ENCODE data around the gene CACNA2D1. TPM values are rescaled to one million over a fixed set of nuclear protein-coding genes. Genes with fewer than 3 reads are reported as not detected.

The CACNA2D1 gene
- total RNA-seq, 3 donors from 2014 or later (not counting 1 experiment from before 2014, with no cell fraction given): not detected

DNA sequence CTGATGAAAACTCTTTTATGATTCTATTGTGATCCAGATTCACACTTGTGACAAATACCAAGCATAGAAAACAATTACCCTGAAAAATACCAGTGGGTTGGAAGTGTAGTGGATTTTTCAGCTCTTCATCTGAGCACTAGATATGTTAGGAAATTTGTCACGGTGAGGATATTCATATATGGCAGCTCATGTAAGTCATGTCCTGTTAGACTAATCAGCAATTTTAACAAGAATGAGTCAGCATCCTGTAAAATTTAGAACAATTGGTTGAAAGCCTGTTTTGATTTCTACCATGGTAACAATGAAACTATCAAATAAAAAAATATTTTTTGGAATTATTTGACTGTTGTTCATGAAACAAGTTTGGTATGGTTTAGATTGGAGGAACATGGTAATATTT, 334.3 kb downstream of the CACNA2D1 start:
- TF ChIP-seq, protein P1, sequence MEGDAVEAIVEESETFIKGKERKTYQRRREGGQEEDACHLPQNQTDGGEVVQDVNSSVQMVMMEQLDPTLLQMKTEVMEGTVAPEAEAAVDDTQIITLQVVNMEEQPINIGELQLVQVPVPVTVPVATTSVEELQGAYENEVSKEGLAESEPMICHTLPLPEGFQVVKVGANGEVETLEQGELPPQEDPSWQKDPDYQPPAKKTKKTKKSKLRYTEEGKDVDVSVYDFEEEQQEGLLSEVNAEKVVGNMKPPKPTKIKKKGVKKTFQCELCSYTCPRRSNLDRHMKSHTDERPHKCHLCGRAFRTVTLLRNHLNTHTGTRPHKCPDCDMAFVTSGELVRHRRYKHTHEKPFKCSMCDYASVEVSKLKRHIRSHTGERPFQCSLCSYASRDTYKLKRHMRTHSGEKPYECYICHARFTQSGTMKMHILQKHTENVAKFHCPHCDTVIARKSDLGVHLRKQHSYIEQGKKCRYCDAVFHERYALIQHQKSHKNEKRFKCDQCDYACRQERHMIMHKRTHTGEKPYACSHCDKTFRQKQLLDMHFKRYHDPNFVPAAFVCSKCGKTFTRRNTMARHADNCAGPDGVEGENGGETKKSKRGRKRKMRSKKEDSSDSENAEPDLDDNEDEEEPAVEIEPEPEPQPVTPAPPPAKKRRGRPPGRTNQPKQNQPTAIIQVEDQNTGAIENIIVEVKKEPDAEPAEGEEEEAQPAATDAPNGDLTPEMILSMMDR (IDR thresholded peaks at IDR 0.05): no peak
- Mint-ChIP-seq H3K4me1 (no peaks in the 10 kb centered on the region), H3K27me3 (ENCODE audit: low read depth in 2 of 2) (no peaks in the 10 kb centered on the region), H3K36me3 (no peaks in the 10 kb centered on the region), H3K4me3 (no peak overlapping the region), H3K9me3 (peaks cover 2 to 11% of the 10 kb centered on the region in 2 donors), H3K27ac (no peak overlapping the region)
- intact Hi-C loops (cut with micrococcal nuclease): no loop called here
- Histone ChIP-seq H3K4me3 (ENCODE audit: low read length) (no peak overlapping the region), H3K4me1 (ENCODE audit: control insufficient read depth, insufficient read depth, low read length) (no peaks in the 10 kb centered on the region), H3K27me3 (ENCODE audit: control insufficient read depth, insufficient read depth, low read length) (no peaks in the 10 kb centered on the region), H3K27ac (ENCODE audit: low read length) (no peak overlapping the region), H3K36me3 (ENCODE audit: control insufficient read depth, insufficient read depth, low read length) (no peaks in the 10 kb centered on the region), H3K9me3 (ENCODE audit: control insufficient read depth, insufficient read depth, low read length) (no peaks in the 10 kb centered on the region)
- DNase-seq (no peak), ATAC-seq (no peak)
- WGBS (ENCODE audit: insufficient coverage): 36% methylated on average over 1 of the region's 1 CpG

DNA sequence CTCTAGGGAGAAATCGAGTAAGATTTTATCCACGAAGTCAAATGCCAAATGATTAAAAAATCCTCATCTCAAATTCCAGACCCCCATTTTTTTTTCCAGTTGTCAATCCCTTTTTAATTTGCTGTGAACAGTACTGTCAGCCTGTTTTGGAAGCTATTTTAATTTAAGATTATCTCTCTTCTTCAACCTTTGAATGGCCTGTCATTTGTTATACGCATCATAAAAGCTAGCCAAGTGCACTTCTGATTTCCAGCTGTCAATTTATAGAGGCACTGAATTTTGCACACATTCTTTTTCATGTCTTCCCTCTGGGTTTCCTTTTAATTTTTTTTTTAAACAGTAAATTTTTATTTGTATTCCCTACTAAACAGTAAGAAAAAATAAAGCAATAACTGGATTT, 337.4 kb downstream of the CACNA2D1 start:
- DNase-seq (no peak), ATAC-seq (no peak)
- Histone ChIP-seq H3K36me3 (ENCODE audit: control insufficient read depth, insufficient read depth, low read length) (no peaks in the 10 kb centered on the region), H3K27ac (ENCODE audit: low read length) (no peak overlapping the region), H3K4me1 (ENCODE audit: control insufficient read depth, insufficient read depth, low read length) (no peaks in the 10 kb centered on the region), H3K9me3 (ENCODE audit: control insufficient read depth, insufficient read depth, low read length) (no peaks in the 10 kb centered on the region), H3K27me3 (ENCODE audit: control insufficient read depth, insufficient read depth, low read length) (no peaks in the 10 kb centered on the region), H3K4me3 (ENCODE audit: low read length) (no peak overlapping the region)
- no peaks in the 10 kb centered on the region for H3K4me1 Mint-ChIP-seq
- H3K27ac Mint-ChIP-seq: no peak overlapping the region
- H3K36me3 Mint-ChIP-seq: no peaks in the 10 kb centered on the region
- no peaks in the 10 kb centered on the region for H3K27me3 Mint-ChIP-seq (ENCODE audit: low read depth in 2 of 2)
- peaks cover 4 to 8% of the 10 kb centered on the region in 2 donors for H3K9me3 Mint-ChIP-seq
- intact Hi-C loops (cut with micrococcal nuclease): no loop called here
- 58% methylated on average over 3 of the region's 3 CpGs for WGBS (ENCODE audit: insufficient coverage)
- TF ChIP-seq, protein P1 (IDR thresholded peaks at IDR 0.05): no peak
- H3K4me3 Mint-ChIP-seq: no peak overlapping the region

DNA sequence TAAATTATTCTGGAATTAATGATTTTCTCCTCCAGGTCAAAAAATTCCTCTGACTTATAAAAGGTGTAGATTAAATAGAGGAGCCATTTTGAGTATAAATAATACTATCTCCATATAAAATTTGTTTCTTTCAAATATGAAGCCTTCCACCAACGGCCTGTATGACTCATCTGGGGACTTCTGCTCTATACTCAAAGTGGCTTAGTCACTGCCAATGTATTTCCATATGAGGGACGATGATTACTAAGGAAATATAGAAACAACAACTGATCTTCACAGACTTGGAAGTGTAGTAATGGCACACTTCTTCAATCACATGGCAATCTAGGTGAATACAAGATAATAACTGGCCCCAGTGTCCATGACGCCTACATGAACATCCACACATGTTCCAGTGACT, 338.1 kb downstream of the CACNA2D1 start:
- no peaks in the 10 kb centered on the region for H3K27me3 Mint-ChIP-seq (ENCODE audit: low read depth in 2 of 2)
- H3K4me3 Mint-ChIP-seq: no peak overlapping the region
- no peaks in the 10 kb centered on the region for H3K4me1 Mint-ChIP-seq
- H3K9me3 Mint-ChIP-seq: peaks cover 4% of the 10 kb centered on the region in 2 donors
- H3K36me3 Mint-ChIP-seq: no peaks in the 10 kb centered on the region
- TF ChIP-seq, protein P1 (IDR thresholded peaks at IDR 0.05): no peak
- 89% methylated on average over 2 of the region's 3 CpGs for WGBS (ENCODE audit: insufficient coverage)
- Histone ChIP-seq H3K4me3 (ENCODE audit: low read length) (no peak overlapping the region), H3K9me3 (ENCODE audit: control insufficient read depth, insufficient read depth, low read length) (no peaks in the 10 kb centered on the region), H3K27ac (ENCODE audit: low read length) (no peak overlapping the region), H3K27me3 (ENCODE audit: control insufficient read depth, insufficient read depth, low read length) (no peaks in the 10 kb centered on the region), H3K36me3 (ENCODE audit: control insufficient read depth, insufficient read depth, low read length) (no peaks in the 10 kb centered on the region), H3K4me1 (ENCODE audit: control insufficient read depth, insufficient read depth, low read length) (no peaks in the 10 kb centered on the region)
- no peak for ATAC-seq
- DNase-seq: no peak
- intact Hi-C loops (cut with micrococcal nuclease): no loop called here
- no peak overlapping the region for H3K27ac Mint-ChIP-seq

- TF ChIP-seq, protein P1 (IDR thresholded peaks at IDR 0.05): no peak
- intact Hi-C loops (cut with micrococcal nuclease): no loop called here
- DNase-seq: no peak
Observed at GRCh38 chr7:82098414-82098813, 345.2 kb downstream of the CACNA2D1 start.

More at GRCh38 chr7:82098414-82098813, 345.2 kb downstream of the CACNA2D1 start:
- Mint-ChIP-seq H3K4me3 (no peak overlapping the region), H3K36me3 (no peaks in the 10 kb centered on the region), H3K4me1 (no peaks in the 10 kb centered on the region), H3K9me3 (peaks cover 4 to 6% of the 10 kb centered on the region in 2 donors), H3K27ac (no peak overlapping the region), H3K27me3 (ENCODE audit: low read depth in 2 of 2) (no peaks in the 10 kb centered on the region)
- 94% methylated on average over 2 of the region's 2 CpGs for WGBS (ENCODE audit: insufficient coverage)
- H3K36me3 ChIP-seq (ENCODE audit: control insufficient read depth, insufficient read depth, low read length): no peaks in the 10 kb centered on the region
- no peak overlapping the region for H3K27ac ChIP-seq (ENCODE audit: low read length)
- no peaks in the 10 kb centered on the region for H3K27me3 ChIP-seq (ENCODE audit: control insufficient read depth, insufficient read depth, low read length)
- H3K4me3 ChIP-seq (ENCODE audit: low read length): no peak overlapping the region
- H3K9me3 ChIP-seq (ENCODE audit: control insufficient read depth, insufficient read depth, low read length): no peaks in the 10 kb centered on the region
- no peak for ATAC-seq
- no peaks in the 10 kb centered on the region for H3K4me1 ChIP-seq (ENCODE audit: control insufficient read depth, insufficient read depth, low read length)
